Measurements from ENCODE around the gene NCKAP5.

NCKAP5 gene

DNA sequence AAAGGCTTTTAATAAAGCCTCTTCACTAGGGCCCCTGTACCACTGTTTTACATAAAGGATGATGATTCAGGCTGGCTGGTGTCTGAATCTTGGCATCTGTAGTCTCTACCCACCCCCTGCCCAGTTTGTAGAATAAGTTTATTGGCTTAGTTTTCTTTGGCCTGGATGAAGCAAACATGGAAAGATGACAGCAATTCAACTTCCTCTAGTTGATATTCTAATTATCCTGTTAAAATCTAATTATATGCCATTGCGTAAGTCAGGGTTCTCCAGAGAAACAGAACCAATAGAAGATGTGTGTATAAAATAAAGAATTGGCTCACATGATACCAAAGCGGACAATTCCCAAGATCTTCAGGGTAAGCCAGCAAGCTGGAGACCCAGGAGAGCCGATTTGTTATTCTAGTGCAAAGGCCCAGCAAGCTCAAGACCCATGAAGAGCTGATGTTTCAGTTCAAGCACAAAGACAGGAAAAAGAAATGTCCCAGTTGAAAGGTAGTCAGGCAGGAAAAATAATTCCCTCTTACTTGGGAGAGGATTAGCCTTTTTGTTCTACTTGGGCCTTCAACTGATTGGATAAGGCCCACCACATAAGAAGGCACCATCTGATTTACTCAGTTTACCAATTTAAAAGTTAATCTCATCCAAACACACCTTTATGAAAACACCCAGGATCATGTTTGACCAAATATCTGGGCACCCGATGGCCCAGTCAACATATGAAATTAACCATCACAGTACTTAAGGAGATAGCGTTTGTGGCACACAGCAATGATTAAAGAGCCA is 815.6 kb downstream of the NCKAP5 start:
- DNase-seq (ENCODE audit: low spot score): no peak

- DNase-seq (ENCODE audit: low spot score): no peak
Measured at GRCh38 chr2:132751836-132752235, 816.4 kb downstream of the NCKAP5 start.

- no peak for DNase-seq (ENCODE audit: low spot score)
Measured at GRCh38 chr2:132750606-132751005, 817.7 kb downstream of the NCKAP5 start.

- no peak for DNase-seq (ENCODE audit: low spot score)
Measured at GRCh38 chr2:132747046-132747445, 821.2 kb downstream of the NCKAP5 start.

GRCh38 chr2:132741754-132742153 is 826.5 kb downstream of the NCKAP5 start:
- DNase-seq (ENCODE audit: low spot score): no peak

DNA sequence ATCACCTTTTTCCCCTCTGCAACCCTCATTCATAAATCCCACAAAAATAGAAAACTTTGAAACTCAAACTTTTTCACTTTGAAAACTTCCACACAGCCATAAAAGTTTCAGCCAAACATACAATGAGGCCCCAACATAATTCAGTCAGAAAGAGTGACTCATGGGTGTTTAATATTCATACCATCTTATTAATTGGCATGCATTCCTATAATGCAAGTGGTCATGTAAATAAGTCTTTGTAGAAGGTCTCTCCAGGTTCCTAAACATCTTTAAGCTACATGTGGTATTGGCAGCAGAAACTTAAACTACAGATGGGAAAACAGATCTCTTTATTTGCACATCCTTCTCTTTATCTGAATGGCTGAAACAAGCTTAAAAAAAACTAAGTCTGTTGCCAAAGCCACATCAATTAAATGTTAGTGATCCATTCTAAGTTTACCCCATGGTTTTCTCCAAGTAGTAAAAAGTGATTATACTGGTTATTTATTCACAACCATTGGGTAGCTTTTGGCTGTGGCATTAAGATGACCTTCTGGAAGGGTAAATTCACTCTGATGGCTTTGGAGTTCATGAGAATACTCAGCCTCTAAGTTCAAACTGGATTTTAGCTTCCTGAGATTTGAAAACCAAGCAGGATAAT is 828.1 kb downstream of the NCKAP5 start:
- no peak for DNase-seq (ENCODE audit: low spot score)

GRCh38 chr2:132738223-132738622 is 830.0 kb downstream of the NCKAP5 start:
- no peak for DNase-seq (ENCODE audit: low spot score)

DNA sequence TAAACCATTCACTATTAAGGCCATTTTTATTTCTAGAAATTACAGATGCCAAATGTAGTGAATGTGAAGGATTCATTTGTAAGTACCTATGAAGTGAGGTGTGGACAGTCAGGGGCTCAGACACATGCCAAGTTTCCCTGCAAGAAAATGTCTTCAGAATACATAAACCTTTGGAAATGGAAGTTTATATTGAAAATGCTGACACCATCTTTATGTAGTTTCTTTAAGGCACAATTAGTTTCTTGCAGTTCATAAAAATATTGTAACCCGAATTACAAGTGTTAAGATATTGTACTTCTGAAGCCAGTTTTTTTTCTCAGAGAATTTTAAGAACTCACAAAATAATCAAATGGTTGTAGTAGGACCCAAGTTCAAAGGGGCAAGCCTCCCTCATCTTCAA is 832.2 kb downstream of the NCKAP5 start:
- DNase-seq (ENCODE audit: low spot score): no peak

DNA sequence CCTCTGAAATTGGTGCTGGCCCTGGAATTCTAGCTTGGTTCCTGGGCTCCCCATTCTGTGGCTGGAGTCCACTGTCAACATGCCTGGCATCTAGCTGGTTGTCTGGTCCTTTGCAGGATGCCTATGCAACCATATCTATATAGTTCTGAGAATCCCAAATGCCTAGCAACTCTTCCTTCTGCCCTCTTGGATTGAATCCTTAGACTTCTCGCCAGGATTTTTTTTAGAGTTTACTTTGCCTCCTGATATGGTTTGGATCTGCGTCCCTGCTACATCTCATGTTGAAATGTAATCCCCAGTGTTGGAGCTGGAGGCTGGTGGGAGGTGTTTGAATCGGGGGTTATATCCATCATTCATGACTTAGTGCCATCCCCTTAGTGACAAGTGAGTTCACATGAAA is 833.3 kb downstream of the NCKAP5 start:
- DNase-seq (ENCODE audit: low spot score): no peak

- DNase-seq (ENCODE audit: low spot score): no peak
Measured at GRCh38 chr2:132733094-132733493, 835.2 kb downstream of the NCKAP5 start.

DNA sequence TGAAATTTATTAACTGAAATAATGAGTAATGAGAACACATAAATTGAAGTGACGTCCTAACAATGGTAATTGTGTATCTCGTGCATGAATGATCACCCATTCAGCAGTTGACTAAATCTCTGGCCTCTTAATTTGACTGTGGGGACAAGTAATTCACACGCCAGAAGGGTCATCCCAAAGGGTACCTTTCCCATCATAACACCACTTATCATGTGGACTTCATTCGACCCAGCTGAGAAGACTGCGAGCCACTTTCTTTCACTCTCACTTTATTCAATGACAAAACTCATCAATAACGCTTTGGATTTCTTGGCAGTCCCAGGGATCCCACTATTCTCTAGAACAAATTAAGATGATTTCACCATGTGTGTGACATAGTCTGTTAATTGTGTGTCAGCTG is 835.6 kb downstream of the NCKAP5 start:
- DNase-seq (ENCODE audit: low spot score): no peak

GRCh38 chr2:132731441-132731840 is 836.8 kb downstream of the NCKAP5 start:
- DNase-seq (ENCODE audit: low spot score): no peak

DNA sequence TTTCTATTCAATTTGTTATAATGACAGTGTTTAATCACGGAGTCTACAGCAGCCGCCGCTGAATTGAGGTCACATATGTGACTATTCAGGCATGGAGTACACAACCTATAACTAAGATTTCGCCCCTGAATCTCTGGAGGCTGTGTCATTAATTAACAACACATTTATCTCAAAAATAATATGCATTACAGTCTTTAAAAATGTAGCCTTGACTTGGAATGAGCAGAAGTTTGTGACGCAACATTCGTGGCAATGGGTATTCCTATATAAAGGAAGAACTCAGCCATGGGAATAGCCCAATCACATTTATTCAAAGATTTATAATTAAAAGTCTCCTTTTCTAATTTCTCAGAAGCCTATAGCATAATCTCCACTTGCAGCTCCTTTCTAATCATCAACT is 837.7 kb downstream of the NCKAP5 start:
- no peak for DNase-seq (ENCODE audit: low spot score)

GRCh38 chr2:132729522-132729921 is 838.7 kb downstream of the NCKAP5 start:
- DNase-seq (ENCODE audit: low spot score): no peak

DNA sequence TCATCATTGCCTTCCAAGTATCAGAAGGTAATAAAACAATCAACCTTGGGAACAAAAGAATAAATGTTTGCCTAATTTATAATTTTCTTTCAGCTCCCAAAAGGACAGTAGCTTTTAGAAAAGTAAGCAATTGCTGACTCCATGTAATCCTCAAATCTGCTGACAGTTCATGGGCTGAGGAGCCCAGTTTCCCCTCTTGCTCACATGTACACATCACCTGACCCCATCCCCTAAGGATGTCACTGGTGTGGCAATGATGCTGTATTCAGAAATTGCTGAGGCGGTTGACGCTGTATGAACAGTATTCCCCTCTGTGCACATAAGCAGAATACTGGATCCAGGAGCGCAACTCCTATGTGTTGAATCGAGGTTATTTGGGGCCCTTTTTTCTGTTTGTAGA is 842.1 kb downstream of the NCKAP5 start:
- DNase-seq (ENCODE audit: low spot score): no peak

- no peak for DNase-seq (ENCODE audit: low spot score)
Measured at GRCh38 chr2:132725748-132726147, 842.5 kb downstream of the NCKAP5 start.

GRCh38 chr2:132725148-132725547 is 843.1 kb downstream of the NCKAP5 start:
- DNase-seq (ENCODE audit: low spot score): no peak

DNA sequence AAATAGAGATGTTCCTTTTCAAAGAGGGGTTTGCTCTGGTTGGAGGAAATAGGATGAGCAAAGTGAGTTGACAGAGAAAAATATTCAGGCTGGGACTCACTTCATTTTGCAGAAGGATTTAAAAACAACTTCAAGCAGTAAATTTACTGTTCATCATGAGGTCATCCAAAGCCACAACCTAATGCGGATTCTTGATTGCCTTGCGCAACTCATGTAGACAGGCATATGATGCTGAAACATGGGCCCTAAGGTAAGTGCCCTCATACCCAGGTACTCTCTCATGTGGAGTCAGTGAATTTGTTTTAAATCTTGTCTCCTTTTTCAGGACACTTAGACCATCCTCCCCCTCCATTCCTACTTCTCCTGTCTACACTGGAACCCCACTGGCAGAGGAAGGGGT is 846.3 kb downstream of the NCKAP5 start:
- DNase-seq (ENCODE audit: low spot score): no peak

- DNase-seq (ENCODE audit: low spot score): no peak
Measured at GRCh38 chr2:132720393-132720792, 847.9 kb downstream of the NCKAP5 start.

DNA sequence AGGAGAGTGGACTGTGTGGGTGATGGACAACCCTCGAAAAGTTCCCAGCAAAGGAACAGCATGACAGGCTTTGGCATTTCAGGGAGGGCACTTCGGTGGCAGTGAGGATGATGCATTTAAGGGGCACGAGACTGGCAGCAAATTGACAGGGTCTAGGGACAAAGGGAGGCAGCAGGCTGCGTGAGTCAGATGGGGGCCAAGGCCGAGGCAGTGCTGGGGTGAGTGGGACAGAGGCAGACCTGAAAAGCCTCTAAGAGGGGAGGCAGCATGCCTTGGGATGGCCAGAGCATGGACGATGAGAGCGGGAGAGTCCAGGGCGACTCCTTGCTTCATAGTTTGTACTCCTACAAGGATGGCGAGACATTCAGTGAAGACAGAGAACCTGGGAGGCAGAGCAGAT is 848.8 kb downstream of the NCKAP5 start:
- no peak for DNase-seq (ENCODE audit: low spot score)

GRCh38 chr2:132716954-132717353 is 851.3 kb downstream of the NCKAP5 start:
- DNase-seq (ENCODE audit: low spot score): no peak

DNA sequence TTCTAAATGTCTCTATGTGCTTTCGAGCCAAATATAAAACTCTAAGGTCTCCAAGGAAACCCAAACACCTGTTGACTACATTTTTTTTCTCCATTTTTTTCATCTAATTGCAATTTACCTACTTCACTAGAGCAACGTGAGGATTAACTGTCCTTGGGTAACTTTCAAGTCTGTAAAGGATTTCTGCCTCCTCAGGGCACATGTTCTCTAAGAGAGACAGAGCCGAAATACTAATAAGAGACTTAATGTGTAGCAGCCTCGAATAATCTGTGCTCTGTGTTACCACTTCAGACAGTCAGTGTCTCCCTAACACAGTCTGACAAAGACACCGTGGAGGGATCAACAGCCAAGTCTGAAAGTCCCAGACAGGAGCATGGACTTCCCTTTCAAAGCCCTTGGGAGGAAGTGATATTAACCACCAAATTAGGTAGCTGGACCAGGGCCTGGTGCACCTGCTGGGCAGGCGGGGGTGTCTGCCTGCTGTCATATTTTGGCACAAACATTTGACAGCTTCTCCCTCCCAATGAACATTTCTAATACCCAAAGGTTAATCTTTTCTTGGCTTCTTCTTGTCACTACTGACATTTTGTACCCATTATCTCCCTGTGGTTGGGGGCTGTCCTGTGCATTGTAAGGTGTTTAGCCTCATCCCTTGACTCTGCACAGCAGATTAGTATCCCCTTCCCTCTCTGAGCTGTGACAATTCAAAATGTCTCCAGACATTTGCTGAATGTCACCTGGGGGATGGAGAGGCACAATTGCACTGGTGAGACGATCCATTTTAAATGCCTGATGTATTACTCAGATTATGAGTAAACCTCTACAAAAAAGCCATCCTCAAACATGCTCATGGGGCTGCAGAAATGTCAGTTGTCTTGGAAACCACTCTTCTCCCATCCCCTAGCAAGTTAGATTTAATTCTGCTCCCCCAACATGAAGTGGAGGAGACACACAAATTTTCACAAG is 852.6 kb downstream of the NCKAP5 start:
- DNase-seq (ENCODE audit: low spot score): peak; percentile 8

GRCh38 chr2:132703396-132703795 is 864.9 kb downstream of the NCKAP5 start:
- no peak for DNase-seq (ENCODE audit: low spot score)
